GM23338 (cell line): Measurements from ENCODE around the gene SERPINB2.

Experiments used
- CREB1 ChIP-seq: fragments of 250-450 bp; sonication (Bioruptor Pico); IDR thresholded peaks from 2 replicates; pipeline ENCODE4 v1.5.0; 2020; ENCODE audit warnings: low read depth, mild to moderate bottlenecking, moderate library complexity
- CTCF ChIP-seq, 2 experiments: fragments of 200-600 bp in 1 of 2; sonication (generic) in 1 of 2; conservative IDR thresholded peaks; 2 replicates each; pipeline versions ENCODE4 v1.5.1 to v1.6.1; 2016 to 2017; ENCODE audit warnings: antibody characterized with exemption in 2 of 2, low read depth in 2 of 2, mild to moderate bottlenecking in 2 of 2, moderate library complexity in 1 of 2
- EZH2 ChIP-seq: fragments of 200-600 bp; sonication (generic); IDR thresholded peaks from one replicate; pipeline ENCODE4 v1.8.0; 2017; ENCODE audit warnings: antibody characterized with exemption, mild to moderate bottlenecking, low read depth; ENCODE audit not compliant: unreplicated experiment
- EZH2phosphoT487 ChIP-seq: fragments of 200-600 bp; sonication (generic); IDR thresholded peaks from one replicate; pipeline ENCODE4 v1.8.1; 2018; ENCODE audit warnings: antibody characterized with exemption; ENCODE audit not compliant: unreplicated experiment
- JUNB ChIP-seq: IDR thresholded peaks from one replicate; pipeline ENCODE4 v1.6.1; 2016; ENCODE audit warnings: antibody characterized with exemption; ENCODE audit not compliant: unreplicated experiment
- NANOG ChIP-seq: IDR thresholded peaks from 2 replicates; pipeline ENCODE4 v1.6.1; 2016; ENCODE audit warnings: antibody characterized with exemption, borderline replicate concordance
- POLR2AphosphoS5 ChIP-seq: IDR thresholded peaks from 2 replicates; pipeline ENCODE4 v1.6.1; 2016; ENCODE audit warnings: antibody characterized with exemption, low read depth
- REST ChIP-seq: IDR thresholded peaks from one replicate; pipeline ENCODE4 v1.6.1; 2018; ENCODE audit warnings: antibody characterized with exemption; ENCODE audit not compliant: unreplicated experiment
- STAT1 ChIP-seq: IDR thresholded peaks from one replicate; pipeline ENCODE4 v1.6.1; 2016; ENCODE audit warnings: antibody characterized with exemption; ENCODE audit not compliant: unreplicated experiment
- ZNF114 ChIP-seq: fragments of 250-450 bp; sonication (Bioruptor Pico); IDR thresholded peaks from 2 replicates; pipeline ENCODE4 v1.5.0; 2020; ENCODE audit warnings: mild to moderate bottlenecking, moderate library complexity

DNA sequence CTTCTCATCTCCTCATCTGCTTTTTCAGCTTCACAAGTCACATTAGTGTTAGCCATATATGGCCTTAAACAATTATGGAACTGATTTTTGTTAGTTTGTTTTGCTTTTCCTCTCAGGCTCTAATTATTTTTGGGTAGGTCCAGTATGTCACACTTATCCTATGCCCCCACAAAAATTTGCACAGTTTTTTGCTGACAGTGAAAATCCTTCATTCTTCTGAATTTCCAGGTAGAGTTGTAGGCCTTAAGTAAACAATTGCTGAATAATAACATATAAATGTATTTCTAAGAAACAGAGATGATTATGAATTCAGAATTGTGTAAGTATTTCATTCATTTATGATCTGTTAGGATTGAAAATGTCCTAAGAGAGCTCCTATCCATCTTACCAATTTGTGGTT is 11.7 kb downstream of the SERPINB2 start:
- TF ChIP-seq CTCF (conservative IDR thresholded peaks at IDR 0.05; ENCODE audit: low read depth in 2 of 2) (no peak), STAT1 (no peak), REST (no peak), POLR2AphosphoS5 (no peak), CREB1 (CRISPR knock-in tag) (no peak), JUNB (no peak), EZH2 (no peak), EZH2phosphoT487 (no peak), NANOG (no peak), ZNF114 (CRISPR knock-in tag) (no peak)
